Measurements from ENCODE around the gene TSPAN31.

GRCh38 chr12:57749061-57749460 is 4.2 kb downstream of the TSPAN31 start:
- TF ChIP-seq POLR2A (IDR thresholded peaks at IDR 0.05) = no peak
- no peak for TF ChIP-seq CTCF (IDR thresholded peaks at IDR 0.05)

All from gastroesophageal sphincter (tissue), 3 donors.